HepG2 (cell line): Measurements from ENCODE around the gene ZNF586. TPM values are rescaled to one million over a fixed set of nuclear protein-coding genes. Genes with fewer than 3 reads are reported as not detected.
A peak's percentile ranks its signal among the peaks of the same experiment; 100 is the strongest.

Experiments used
- ATAC-seq: fragments of 200-7000 bp; cut with Tn5 transposase; 3 replicates; pipeline ENCODE4 v1.9.1; 2020; ENCODE audit warnings: mild to moderate bottlenecking, moderate library complexity
- BruUV-seq: library from RNA; stranded (reverse); fragments of 400-500 nt; replicated peaks from 2 replicates; lab custom pipeline; 2021; lab: Mats Ljungman, UMichigan
- CTCF ChIA-PET: fragments of 300-600 bp; formaldehyde crosslinking; extraction: SDS; loops from one replicate; lab custom pipeline; 2021; ENCODE audit warnings: low total read pairs, inconsistent platforms, low intra/inter-chr PET ratio; lab: Yijun Ruan, JAX
- POLR2A ChIA-PET: fragments of 350-600 bp; sonication (Branson Sonifier 250); formaldehyde crosslinking; loops from one replicate; lab custom pipeline; 2020; ENCODE audit warnings: antibody characterized with exemption, inconsistent platforms; lab: Yijun Ruan, JAX
- DNase-seq: peaks from one replicate; pipeline ENCODE4 v3.0.0-alpha.2; 2015; ENCODE audit warnings: low spot score
- FAIRE-seq: peaks from 3 replicates; lab custom pipeline; 2011; peaks lifted over from hg19 to GRCh38; lab: Jason Lieb, UNC
- H2AFZ ChIP-seq: one replicate; pipeline ENCODE4 v1.6.1; 2011; ENCODE audit warnings: low read length, inconsistent platforms
- H3K27ac ChIP-seq: fragments of 300-600 bp; 3 replicates; pipeline ENCODE4 v1.8.0; 2011; ENCODE audit warnings: mixed run types, mild to moderate bottlenecking, mixed read lengths, low read length, inconsistent platforms; ENCODE audit not compliant: insufficient read depth; ENCODE audit errors: extremely low read length
- H3K27me3 ChIP-seq, 2 experiments: fragments of 200-600 bp in 1 of 2; 2 replicates in 1 of 2; 3 replicates in 1 of 2; pipeline versions ENCODE4 v1.6.0 to v1.8.0; 2011; ENCODE audit warnings: low read length in 2 of 2, mild to moderate bottlenecking in 2 of 2, moderate library complexity in 2 of 2, inconsistent platforms in 1 of 2; ENCODE audit not compliant: insufficient read depth in 2 of 2, control insufficient read depth in 1 of 2
- H3K36me3 ChIP-seq, 2 experiments: fragments of 200-600 bp in 1 of 2; replicated peaks in 1 of 2; 2 replicates in 1 of 2; 3 replicates in 1 of 2; pipeline versions ENCODE4 v1.5.1 to v1.8.0; 2011; ENCODE audit warnings: low read length in 2 of 2, inconsistent platforms in 1 of 2; ENCODE audit not compliant: insufficient read depth in 2 of 2, control insufficient read depth in 1 of 2
- H3K4me1 ChIP-seq: 2 replicates; pipeline ENCODE4 v1.5.1; 2012; ENCODE audit warnings: low read length, inconsistent platforms; ENCODE audit not compliant: insufficient read depth
- H3K4me2 ChIP-seq: 2 replicates; pipeline ENCODE4 v1.6.0; 2011; ENCODE audit warnings: low read depth, low read length, inconsistent platforms
- H3K4me3 ChIP-seq, 3 experiments: fragments of 200-600 bp in 1 of 3; sonication (generic), shearing (Covaris generic) in 1 of 3; replicated peaks in 1 of 3; 2 replicates each; pipeline ENCODE4 v1.5.1; 2011 to 2016; ENCODE audit warnings: low read length in 3 of 3, inconsistent platforms in 2 of 3, low read depth in 2 of 3, mild to moderate bottlenecking in 2 of 3, control low read depth in 1 of 3, mixed read lengths in 1 of 3; ENCODE audit not compliant: insufficient read depth in 1 of 3
- H3K79me2 ChIP-seq: one replicate; pipeline ENCODE4 v1.6.1; 2011; ENCODE audit warnings: low read length, inconsistent platforms; ENCODE audit not compliant: insufficient read depth
- H3K9ac ChIP-seq: 2 replicates; pipeline ENCODE4 v1.6.0; 2011; ENCODE audit warnings: mild to moderate bottlenecking, low read depth, low read length, inconsistent platforms; ENCODE audit not compliant: insufficient read depth
- H3K9me3 ChIP-seq: 2 replicates; pipeline ENCODE4 v1.5.1; 2012; ENCODE audit warnings: mild to moderate bottlenecking, low read length
- H4K20me1 ChIP-seq: 2 replicates; pipeline ENCODE4 v1.6.0; 2011; ENCODE audit warnings: inconsistent platforms, mild to moderate bottlenecking, low read length, moderate library complexity; ENCODE audit not compliant: insufficient read depth
- AGO2 ChIP-seq: fragments of 200-400 bp; formaldehyde crosslinking; optimal IDR thresholded peaks from 2 replicates; pipeline ENCODE3; 2017; ENCODE audit warnings: mild to moderate bottlenecking, low read depth, low read length, moderate library complexity
- FUBP1 ChIP-seq: sonication (generic); formaldehyde crosslinking; IDR thresholded peaks from 2 replicates; pipeline ENCODE4 v1.5.1; 2020; ENCODE audit warnings: missing genetic modification reagents, mild to moderate bottlenecking, borderline replicate concordance
- GABPA ChIP-seq, 2 experiments: IDR thresholded peaks; 2 replicates each; pipeline ENCODE4 v1.6.1; 2011 to 2016; ENCODE audit warnings: low read depth in 2 of 2, low read length in 1 of 2, missing biosample characterization in 1 of 2, missing genetic modification characterization in 1 of 2
- IRX3 ChIP-seq: sonication (generic); formaldehyde crosslinking; IDR thresholded peaks from 2 replicates; pipeline ENCODE4 v1.8.1; 2023; ENCODE audit warnings: mild to moderate bottlenecking, low read depth, missing genetic modification reagents, borderline replicate concordance
- NR2F6 ChIP-seq, 2 experiments: IDR thresholded peaks; 2 replicates each; pipeline ENCODE4 v1.6.1; 2016; ENCODE audit warnings: antibody characterized with exemption in 1 of 2, mild to moderate bottlenecking in 1 of 2
- RBM39 ChIP-seq: fragments of 200-400 bp; formaldehyde crosslinking; IDR thresholded peaks from one replicate; pipeline ENCODE4 v1.6.1; 2018; ENCODE audit warnings: antibody characterized with exemption, mild to moderate bottlenecking, low read depth, low read length; ENCODE audit not compliant: poor library complexity, severe bottlenecking
- SIN3A ChIP-seq: IDR thresholded peaks from 2 replicates; pipeline ENCODE4 v1.6.1; 2011; ENCODE audit warnings: low read depth, mild to moderate bottlenecking, control low read depth, low read length, borderline replicate concordance
- SOX6 ChIP-seq, 2 experiments: fragments of 450-650 bp in 1 of 2; sonication (generic) in 1 of 2; formaldehyde crosslinking in 1 of 2; IDR thresholded peaks; 2 replicates each; pipeline versions ENCODE4 v1.4.0 to v1.6.1; 2017 to 2020; ENCODE audit warnings: antibody characterized with exemption in 1 of 2, mild to moderate bottlenecking in 1 of 2, missing genetic modification reagents in 1 of 2
- SPEN ChIP-seq: sonication (generic); formaldehyde crosslinking; IDR thresholded peaks from 2 replicates; pipeline ENCODE4 v1.5.1; 2020; ENCODE audit warnings: low read depth, mild to moderate bottlenecking, missing genetic modification reagents
- TCF7L2 ChIP-seq: IDR thresholded peaks from 2 replicates; pipeline ENCODE4 v1.6.1; 2011; ENCODE audit warnings: mild to moderate bottlenecking, low read depth, low read length, moderate library complexity
- UBTF ChIP-seq: sonication (generic); formaldehyde crosslinking; IDR thresholded peaks from 2 replicates; pipeline ENCODE4 v1.4.0; 2020; ENCODE audit warnings: mild to moderate bottlenecking, missing genetic modification reagents
- ZBTB8A ChIP-seq: sonication (generic); formaldehyde crosslinking; IDR thresholded peaks from 2 replicates; pipeline ENCODE4 v1.4.0; 2020; ENCODE audit warnings: mild to moderate bottlenecking, low read depth, missing genetic modification reagents, borderline replicate concordance
- ZNF343 ChIP-seq: sonication (generic); formaldehyde crosslinking; IDR thresholded peaks from 2 replicates; pipeline ENCODE4 v1.4.0; 2020; ENCODE audit warnings: mild to moderate bottlenecking, missing genetic modification reagents
- ZNF678 ChIP-seq: sonication (generic); formaldehyde crosslinking; IDR thresholded peaks from 2 replicates; pipeline ENCODE4 v1.4.0; 2020; ENCODE audit warnings: mild to moderate bottlenecking, missing genetic modification reagents
- ZNF782 ChIP-seq: sonication (generic); formaldehyde crosslinking; IDR thresholded peaks from 2 replicates; pipeline ENCODE4 v1.4.0; 2020; ENCODE audit warnings: missing genetic modification reagents, mild to moderate bottlenecking, borderline replicate concordance
- WGBS: methylation state at CpG from one replicate; pipeline ENCODE4 v1.1.6; 2017; ENCODE audit warnings: low lambda C conversion rate; 5-methylcytosine and 5-hydroxymethylcytosine counted together
- in situ Hi-C: cut with HindIII; loops from 2 replicates; pipeline ENCODE4 v1.10.0; 2017; ENCODE audit warnings: low pct_unique_long_range_greater_than_20kb; ENCODE audit not compliant: extremely low pct_ligation_motif_present
- intact Hi-C: fragments of 100-400 bp; cut with micrococcal nuclease; formaldehyde crosslinking; loops from one replicate; pipeline ENCODE4 v1.10.0; 2022; ENCODE audit not compliant: unreplicated experiment
- polyA plus RNA-seq, 8 experiments: library from polyadenylated mRNA; depleted of rRNA in 3 of 8; stranded (reverse) in 7 of 8; unstranded in 1 of 8; fragments of >200 nt; fragmentation: Illumina TruSeq in 4 of 8; extraction: Trizol in 4 of 8; gene quantifications; 2 replicates each; pipeline versions ENCODE4 v1.2.1 to v1.2.3, GENCODE V29; 2011 to 2016; ENCODE audit warnings: low read depth in 4 of 8, missing spikeins in 1 of 8, mixed read lengths in 1 of 8; ENCODE audit not compliant: insufficient read depth in 1 of 8
- total RNA-seq, 5 experiments: library from RNA; depleted of rRNA; stranded (reverse); fragments of >200 nt; fragmentation: Illumina TruSeq; extraction: Trizol; gene quantifications; 2 replicates each; pipeline ENCODE4 v1.2.3, GENCODE V29; 2016; ENCODE audit warnings: low read depth in 1 of 5

The ZNF586 gene
- total and polyA plus RNA-seq, 2 of the 13 experiments (the other 11 are each of a cell fraction or from before 2014, with no cell fraction given) = 0.50 to 3.4 TPM

GRCh38 chr19:57803594-57804325 is 34.3 kb downstream of the ZNF586 start:
- CTCF ChIA-PET = no interaction called here
- peak overlapping the region; percentile 57 for H3K27ac ChIP-seq
- FAIRE-seq (no peak), ATAC-seq (peak; percentile 82), DNase-seq (peak; percentile 30)
- H3K27me3 ChIP-seq = no peaks in the 10 kb centered on the region
- H3K4me1 ChIP-seq = peaks cover 6% of the 10 kb centered on the region; the same call in 1 of the 2 replicates
- H2AFZ ChIP-seq = no peak overlapping the region
- H3K9ac ChIP-seq = peak overlapping the region; percentile 47
- no peaks in the 10 kb centered on the region for H3K9me3 ChIP-seq
- H3K79me2 ChIP-seq = no peaks in the 10 kb centered on the region
- peak overlapping the region; percentile 56 to 59 (median 59) for H3K4me3 ChIP-seq
- BruUV-seq = no TSS peak
- in situ Hi-C loops = no loop called here
- intact Hi-C loops = no loop called here
- H3K36me3 ChIP-seq = peaks cover 7 to 17% of the 10 kb centered on the region in 2 experiments; a peak in 4 of 5 replicates
- H4K20me1 ChIP-seq = no peaks in the 10 kb centered on the region
- H3K4me2 ChIP-seq = peak overlapping the region; percentile 47
- WGBS = 49% methylated on average over 19 of the region's 19 CpGs
- POLR2A ChIA-PET = interaction anchor here (0.9 to 1.2 kb wide), 2 partner anchors 11 to 49 kb away, joined by 3 to 5 read pairs; partner anchors contain the start of gene ZNF552
- no peak; the same call in 1 of the 2 replicates for TF ChIP-seq NR2F6 (IDR thresholded peaks at IDR 0.05)
- TF ChIP-seq NR2F6 (CRISPR knock-in tag; IDR thresholded peaks at IDR 0.05) = 0 out of 2 replicates have a peak, but pooled peaks have one; percentile 23
- TF ChIP-seq GABPA (IDR thresholded peaks at IDR 0.05; ENCODE audit: low read depth, low read length) = no peak
- TF ChIP-seq GABPA (CRISPR knock-in tag; IDR thresholded peaks at IDR 0.05; ENCODE audit: low read depth) = no peak
- TF ChIP-seq TCF7L2 = no peak
- no peak for TF ChIP-seq UBTF (CRISPR knock-in tag)
- no peak for TF ChIP-seq IRX3 (CRISPR knock-in tag)
- no peak for TF ChIP-seq ZBTB8A (CRISPR knock-in tag)
- TF ChIP-seq AGO2 = peak; percentile 29
- TF ChIP-seq SPEN (CRISPR knock-in tag) = no peak
- TF ChIP-seq RBM39 = peak; percentile 77
- TF ChIP-seq SOX6 (IDR thresholded peaks at IDR 0.05) = no peak
- TF ChIP-seq SOX6 (CRISPR knock-in tag; IDR thresholded peaks at IDR 0.05) = no peak
- 0 out of 2 replicates have a peak, but pooled peaks have one; percentile 28 for TF ChIP-seq SIN3A
- no peak for TF ChIP-seq ZNF343 (CRISPR knock-in tag)
- no peak for TF ChIP-seq ZNF678 (CRISPR knock-in tag)
- no peak for TF ChIP-seq ZNF782 (CRISPR knock-in tag)
- TF ChIP-seq FUBP1 = no peak
